NCI-H1092 (cell line): ENCODE results near the gene PRDM4.
A peak's percentile ranks its signal among the peaks of the same experiment; 100 is the strongest.

Experiments
- DNase-seq: peaks from one replicate; lab custom pipeline; 2025; lab: John Stamatoyannopoulos, UW

Gene PRDM4, protein sequence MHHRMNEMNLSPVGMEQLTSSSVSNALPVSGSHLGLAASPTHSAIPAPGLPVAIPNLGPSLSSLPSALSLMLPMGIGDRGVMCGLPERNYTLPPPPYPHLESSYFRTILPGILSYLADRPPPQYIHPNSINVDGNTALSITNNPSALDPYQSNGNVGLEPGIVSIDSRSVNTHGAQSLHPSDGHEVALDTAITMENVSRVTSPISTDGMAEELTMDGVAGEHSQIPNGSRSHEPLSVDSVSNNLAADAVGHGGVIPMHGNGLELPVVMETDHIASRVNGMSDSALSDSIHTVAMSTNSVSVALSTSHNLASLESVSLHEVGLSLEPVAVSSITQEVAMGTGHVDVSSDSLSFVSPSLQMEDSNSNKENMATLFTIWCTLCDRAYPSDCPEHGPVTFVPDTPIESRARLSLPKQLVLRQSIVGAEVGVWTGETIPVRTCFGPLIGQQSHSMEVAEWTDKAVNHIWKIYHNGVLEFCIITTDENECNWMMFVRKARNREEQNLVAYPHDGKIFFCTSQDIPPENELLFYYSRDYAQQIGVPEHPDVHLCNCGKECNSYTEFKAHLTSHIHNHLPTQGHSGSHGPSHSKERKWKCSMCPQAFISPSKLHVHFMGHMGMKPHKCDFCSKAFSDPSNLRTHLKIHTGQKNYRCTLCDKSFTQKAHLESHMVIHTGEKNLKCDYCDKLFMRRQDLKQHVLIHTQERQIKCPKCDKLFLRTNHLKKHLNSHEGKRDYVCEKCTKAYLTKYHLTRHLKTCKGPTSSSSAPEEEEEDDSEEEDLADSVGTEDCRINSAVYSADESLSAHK

DNA sequence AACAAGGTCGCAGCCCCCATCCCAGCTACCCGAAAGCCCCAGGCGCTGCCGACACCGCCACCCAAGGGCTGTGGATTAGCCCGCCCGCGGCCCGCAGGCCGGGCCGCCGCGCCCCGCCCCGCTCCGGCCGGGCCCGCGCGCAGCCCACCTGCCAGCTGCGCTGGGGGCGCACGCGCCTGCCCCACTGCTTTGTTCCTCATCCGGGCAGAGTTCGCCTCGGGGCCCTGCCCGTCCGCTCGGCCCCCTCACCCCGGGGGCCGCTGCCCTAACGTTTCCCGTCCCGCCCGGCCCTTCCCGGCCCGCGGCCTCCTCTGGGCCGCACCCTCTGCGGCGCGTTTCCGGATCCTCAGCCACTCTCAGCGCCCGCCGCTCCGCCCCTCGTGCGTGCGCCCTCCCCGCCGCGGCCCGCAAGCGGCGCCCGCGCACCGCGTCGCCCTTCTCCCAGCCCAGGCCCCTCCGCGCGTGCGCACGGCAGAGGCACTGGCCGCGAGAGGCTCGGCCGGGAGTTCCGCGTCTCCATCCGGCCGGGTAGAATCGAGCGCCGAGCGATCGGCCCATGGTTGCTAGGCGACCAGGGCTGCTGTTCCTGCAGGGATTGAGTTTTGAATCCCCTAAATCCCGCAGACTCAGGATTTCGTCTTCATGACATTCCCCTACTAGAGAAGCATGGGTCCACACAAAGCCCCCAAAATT is at the start of gene PRDM4:
Gene PRDM4 (minus strand): TSS at position 329 of the 693 bp plus-strand sequence. CDS start 622 bp downstream, outside the sequence.
- peak; percentile 88 for DNase-seq

DNA sequence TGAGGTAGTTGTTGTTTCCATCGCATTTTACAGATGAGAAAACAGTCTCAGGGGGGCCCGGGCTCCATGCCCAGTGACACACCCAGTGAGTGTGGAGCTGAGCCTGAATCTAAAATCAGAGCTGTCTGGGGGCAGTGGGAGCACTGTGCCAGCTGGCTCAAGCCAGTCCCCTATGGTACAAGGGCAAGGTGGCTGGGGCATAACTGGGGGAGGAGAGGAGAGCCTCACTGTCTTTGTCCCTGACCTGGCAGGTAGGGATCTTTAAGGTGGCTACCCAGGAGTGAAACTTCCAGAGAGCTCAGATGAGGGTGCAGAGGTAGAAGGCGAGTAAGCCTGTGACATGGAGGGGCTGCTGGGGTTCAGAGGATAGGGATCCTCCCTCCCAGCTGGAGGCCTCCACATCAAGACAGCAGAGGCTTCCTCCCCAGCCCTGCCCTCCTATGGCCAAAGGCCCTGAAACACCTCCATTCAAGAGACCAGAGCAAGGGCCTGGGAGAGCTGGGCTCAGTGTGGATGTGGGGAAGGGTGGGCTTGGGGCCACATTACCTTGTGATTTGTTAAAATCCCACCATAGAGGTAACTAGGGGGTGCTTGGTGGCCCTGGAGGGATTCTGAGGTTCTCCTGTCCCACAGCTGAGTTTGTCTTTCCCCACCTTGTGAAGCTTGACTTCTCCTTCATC is 46.7 kb upstream of the PRDM4 start:
- DNase-seq, result no peak

DNA sequence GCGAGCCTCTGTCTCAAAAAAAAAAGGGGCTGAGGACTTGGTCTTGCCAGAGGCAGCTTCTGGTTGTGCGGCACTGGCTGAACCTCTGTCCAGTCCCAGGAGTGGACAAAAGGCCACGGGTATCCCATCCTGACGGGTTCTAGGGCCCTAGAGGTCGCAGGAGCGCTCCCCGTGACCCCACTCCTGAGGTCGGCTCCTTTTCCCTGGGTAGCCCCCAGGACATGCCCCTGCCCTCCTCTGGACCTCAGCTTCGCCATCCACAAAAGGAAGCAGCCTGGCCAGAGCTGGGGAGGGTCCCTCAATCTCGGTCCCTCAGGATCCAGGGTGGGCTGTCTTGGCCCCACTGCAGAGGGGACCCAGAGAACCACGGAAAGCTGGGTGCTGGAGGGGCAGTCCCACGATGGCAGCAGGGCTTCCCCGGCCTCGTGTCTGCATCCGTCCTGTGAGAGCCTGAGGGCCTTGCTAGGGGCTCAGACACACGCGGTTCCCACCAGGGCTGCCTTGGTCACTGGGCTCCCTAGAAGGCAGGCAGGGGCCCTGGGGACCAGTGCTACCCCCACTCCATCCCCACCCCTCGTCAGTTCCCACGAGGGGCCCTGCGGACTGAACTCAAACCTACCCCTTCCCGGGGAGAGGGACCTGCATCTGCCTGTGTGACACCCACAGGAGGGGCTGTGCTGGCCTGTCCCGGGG is 44.7 kb upstream of the PRDM4 start:
- DNase-seq, result no peak

DNA sequence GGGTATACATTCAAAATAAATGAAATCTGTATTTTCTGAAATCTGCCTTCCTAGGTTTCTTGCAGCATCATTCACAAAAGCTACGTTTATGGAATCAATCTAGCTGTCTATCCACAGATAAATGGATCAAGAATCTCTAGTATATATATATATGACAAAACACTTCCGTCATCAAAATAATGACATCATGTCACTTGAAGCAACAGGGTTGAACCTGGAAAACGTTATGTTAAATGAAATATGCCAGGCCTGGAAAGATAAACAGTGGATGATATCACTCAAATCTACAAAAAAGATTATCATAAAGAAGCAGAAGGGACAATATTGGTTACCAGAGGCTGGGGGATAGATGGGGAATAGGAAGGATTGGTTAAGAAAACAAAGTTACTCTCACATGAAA is 42.2 kb upstream of the PRDM4 start:
- no peak for DNase-seq

DNA sequence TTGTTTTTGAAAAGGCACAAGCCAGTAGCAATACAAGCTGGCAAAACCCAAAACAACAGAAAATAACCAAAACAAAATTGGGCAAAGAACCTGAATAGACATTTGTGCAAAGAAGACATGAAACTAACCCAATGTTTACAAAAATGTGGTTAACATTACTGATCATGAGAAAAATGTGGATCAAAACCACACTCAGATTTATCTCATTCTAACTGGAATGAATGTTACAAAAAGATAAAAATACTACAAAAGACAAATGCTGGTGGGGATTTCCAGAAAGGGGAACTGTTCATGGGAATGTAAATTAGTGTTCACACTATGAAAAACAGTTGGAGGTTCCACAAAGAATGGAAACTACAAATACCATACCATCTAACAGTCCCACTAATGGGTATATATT is 40.2 kb upstream of the PRDM4 start:
- DNase-seq, result no peak

DNA sequence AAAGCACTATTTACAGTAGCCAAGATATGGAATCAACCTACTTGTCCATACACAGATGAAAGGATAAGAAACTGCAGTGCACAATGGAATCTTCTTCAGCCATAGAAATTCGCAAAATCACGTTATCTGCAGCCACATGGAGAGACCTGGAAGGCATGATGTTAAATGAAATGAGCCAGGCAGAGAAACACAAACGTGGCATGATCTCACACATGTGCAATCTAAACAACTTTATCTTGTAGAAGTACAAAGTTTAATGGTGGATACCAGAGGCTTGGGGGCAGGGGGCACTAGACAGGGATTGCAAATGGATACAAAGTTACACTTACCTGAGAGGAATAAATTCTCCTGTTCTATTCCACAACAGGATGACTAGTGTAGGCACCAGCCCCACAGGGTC is 37.6 kb upstream of the PRDM4 start:
- DNase-seq, result no peak

DNA sequence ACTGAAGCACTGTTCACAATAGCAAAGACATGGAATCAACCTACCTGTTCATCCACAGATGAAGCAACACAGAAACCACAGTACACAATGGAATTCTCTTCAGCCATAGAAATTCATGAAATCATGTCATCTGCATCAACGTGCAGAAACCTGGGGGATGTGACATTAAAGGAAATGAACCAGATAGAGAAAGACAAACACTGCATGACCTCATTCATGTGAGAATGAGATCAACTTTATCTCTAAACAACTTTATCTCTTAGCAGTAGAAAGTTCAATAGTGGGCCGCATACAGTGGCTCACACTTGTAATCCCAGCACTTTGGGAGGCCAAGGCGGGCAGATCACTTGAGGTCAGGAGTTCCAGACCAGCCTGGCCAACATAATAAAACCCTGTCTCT is 33.5 kb upstream of the PRDM4 start:
- DNase-seq, result no peak

DNA sequence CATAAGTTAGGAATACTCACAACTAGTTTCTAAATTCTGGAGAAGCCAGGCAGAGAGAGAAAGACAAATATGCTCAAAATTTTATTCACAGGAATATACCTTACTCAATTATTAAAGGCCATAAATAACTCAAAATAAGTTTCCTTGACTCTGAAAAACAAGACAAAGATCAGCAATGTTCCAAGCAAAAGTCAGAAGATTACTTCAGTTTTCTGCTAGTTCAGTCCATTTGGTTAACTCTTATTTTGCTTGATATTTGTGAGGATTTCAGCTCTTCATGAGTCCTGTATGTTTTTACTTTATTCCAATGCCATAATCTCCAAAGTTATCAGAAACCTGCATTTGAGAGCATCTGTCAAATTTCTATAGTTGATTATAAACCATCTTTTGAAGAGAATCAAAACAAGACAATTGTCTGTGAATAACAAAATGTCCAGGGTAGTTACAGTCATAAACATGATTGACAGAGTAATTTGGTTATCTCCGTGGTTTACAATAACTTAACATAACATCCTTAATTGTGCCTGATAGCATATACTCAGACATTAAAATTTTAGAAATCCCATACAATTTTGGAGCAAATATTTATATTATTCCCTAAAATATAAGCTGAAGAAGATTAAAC is 30.6 kb upstream of the PRDM4 start:
- DNase-seq, result no peak

DNA sequence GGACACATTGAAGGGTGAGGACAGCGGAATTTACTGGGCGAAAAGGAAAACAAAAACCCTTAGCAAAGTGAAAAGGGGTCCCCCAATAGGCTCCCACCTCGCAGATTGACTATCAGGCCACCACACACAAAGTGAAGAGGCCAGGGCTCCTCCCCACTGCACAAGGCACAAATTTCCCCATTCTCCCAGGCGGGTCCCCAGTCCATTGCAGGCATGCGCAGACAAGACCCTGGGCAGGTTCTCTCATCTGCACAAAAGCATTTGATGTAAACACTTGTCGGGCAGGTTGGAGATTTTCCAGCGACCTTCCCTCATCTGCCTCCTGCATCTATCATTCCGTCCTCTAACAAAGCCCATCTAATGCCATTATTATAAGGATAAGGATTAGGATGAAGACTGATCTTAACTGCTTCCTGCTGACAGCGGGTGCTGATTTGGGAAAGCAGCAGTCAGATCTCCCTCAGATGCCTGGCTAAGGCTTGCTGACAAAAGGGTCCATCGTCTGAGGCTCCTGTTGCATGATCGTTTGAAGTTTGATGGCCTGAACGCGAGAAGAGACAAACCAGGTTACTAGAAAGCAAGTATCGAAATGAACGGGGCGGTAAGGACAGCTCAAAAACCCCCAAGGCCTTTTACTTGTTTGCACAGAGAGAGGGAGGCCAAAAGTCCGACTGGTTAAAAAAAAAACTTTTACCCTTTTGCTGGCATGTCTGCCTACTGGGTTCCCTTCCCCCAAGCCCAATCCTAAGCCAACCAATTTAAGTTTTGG is 27.9 kb upstream of the PRDM4 start:
- DNase-seq, result no peak

DNA sequence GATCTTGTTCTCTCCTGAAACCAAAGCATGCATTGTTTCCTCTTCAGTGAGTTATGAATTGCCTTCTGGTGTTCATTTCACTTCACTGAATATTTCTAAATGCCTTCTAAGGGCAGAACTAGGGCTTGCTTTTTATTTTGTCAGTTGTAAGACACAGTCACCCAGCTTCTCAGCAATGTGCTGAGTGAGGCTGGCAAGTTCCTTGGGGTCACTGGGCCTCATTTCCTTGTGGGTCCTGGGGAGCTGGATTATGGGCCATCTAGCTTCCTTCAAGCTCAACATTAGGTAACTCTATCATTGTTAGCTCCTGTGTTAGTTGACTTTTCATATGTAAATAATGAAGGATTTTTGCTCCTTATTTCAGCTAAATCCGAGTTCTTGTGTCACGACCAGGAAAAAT is 27.3 kb upstream of the PRDM4 start:
- no peak for DNase-seq

DNA sequence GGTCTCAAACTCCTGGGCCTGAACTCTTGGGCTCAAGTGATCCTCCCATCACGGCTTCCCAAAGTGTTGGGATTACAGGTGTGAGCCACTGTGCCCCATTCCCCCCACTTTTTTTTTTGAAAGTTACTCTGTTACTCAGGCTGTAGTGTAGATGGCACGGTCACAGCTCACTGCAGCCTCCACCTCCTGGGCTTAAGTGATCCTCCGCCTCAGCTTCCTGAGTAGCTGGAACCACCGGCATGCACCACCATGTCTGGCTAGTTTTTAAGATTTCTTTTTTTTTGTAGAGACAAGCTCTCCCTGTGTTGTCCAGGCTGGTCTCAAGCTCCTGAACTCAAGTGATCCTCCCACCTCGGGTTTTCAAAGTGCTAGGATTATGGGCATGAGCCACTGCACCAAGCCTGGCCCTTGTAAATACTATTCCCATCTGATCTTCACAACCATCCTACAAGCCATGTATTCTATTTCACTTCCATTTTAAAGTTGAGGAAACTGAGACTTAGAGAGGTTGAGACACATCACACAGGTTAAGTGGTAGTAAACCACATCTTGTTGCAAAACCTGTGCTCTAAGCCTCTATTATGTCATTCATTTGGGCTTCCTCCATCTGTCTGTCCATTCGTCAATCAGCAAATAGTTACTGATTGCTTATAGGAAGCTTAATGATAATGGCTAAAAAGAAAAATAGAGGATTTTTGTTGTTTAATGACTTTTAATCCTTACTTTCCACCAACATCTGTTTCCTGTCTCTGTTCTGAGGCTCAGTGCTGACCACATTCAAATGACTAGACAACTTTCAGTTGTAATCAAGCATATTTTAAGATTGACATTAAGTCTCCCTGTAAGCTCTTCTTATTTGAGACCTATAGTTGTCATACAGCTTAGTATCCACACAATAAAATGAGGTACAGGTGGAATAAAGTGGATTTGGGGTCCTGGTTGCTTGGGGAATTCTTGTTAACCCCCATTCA is 22.8 kb upstream of the PRDM4 start:
- DNase-seq, result no peak

DNA sequence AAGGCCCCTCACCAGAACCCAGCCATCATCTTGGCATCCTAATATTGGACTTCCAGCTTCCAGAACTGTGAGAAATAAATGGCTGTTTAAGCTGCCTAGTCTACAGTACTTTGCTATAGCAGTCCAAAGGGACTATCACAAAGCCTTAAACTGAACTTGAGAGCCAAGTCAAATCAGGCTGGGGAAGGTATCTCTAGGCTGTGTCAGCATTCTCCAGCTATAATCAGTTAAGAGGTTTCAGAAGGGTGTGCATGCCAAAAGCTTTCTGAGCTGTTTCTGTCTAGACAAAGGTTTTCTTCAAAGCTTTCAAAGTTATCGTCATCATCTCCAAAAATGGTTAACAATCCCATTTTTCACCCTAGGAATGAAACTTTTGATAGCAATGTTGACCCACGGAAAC is 21.1 kb upstream of the PRDM4 start:
- no peak for DNase-seq

DNA sequence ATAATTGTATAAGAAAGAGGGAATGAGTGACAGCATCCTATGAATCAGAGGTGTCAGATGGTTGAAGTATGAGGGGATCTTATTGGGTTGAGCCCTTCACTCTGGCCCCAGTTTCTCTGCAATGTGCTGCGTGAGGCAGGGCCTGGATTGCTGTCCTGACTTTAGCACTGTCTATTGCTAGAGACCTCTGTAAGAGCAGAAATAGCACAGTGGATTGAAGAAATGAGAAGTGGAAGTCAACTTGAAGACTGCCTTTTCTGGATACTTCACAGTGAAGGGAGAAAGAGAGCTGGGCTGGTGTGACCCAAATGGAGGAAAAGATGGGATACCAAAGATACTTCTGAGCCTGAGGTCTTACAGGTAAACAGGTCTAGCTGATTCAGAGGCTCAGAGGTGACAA is 19.4 kb upstream of the PRDM4 start:
- DNase-seq, result no peak

DNA sequence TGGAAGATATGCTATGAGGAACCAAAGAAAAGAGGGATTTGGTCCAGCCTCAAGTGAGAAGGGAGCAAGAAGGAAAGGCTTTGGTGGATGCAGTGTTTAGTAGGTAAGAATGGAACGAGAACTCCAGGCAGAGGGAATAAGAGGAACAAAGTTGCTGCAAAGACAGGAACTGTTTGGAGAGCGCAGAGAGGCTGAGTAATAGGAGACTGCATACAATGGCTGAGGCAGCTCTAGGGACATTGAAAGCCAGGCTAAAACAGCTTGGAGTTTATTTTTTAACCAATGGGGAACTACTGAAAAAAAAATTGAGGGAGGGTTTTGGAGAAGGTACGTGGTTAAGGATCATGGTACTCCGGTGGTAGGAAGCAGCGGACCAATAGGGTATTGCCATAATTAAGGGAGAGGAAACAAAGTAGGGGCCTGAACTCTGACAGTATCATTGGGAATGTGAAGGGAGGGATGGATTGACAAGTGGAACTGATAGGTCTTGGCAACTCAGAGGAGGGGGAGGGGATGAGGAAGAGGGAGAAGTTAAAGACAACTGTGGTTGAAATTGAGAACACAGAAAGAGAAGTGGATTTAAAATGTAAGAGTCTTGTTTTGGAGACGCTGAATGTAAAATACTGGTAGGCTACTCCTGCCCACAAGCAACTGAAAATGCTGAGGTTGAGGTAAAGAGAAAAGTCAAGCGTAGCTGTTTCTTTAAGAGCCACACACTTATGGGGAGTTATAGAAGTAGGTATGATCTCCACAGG is 18.3 kb upstream of the PRDM4 start:
- no peak for DNase-seq

DNA sequence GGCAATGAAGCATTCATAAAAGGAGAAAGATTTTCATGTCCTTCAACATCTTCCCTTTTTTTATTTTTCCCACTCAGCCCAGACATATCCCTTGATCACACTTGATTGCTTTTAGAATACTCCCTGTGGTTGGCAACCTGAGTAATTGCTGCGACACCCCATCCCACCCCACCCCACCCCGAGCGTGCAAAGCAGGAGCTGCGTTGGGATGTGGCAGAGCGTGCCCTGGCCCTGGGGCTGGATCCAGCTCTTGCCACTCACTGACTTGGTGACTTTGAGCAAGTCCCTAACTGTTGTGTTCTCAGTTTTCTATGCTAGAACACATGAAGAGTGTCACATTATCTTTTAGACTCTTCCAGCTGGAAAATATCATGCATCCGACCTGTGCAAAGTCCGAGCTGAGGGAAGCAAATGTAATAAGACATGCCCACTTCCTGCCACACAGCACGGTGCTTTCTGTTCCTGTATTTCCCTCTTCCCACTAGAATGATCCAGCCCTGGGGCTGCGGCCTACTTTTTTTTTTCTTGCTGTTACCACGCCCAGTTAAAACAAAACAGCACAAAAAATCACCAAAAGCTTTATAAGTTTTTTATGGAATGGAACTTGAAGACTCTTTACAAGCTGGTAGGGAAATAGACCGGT is 17.6 kb upstream of the PRDM4 start:
- DNase-seq, result no peak

DNA sequence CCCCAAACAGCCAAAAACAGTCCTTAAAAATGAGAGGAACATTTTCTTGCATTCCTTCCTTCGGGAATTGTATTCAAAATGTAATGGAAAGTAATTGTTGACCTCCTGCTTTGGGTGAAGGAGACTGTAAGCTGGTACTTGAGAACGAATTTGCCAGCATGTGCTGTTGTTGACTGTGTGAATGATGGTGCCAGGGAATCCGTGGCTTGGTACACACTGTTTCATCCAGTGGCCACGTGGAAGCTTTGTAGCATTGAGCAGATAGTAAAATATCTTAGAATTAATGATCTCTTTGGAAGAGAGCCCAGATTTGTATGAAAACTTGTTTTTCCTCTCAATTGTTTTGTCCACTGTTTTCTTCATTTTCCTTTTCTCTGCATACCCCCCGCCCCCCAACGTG is 15.2 kb upstream of the PRDM4 start:
- DNase-seq, result no peak

DNA sequence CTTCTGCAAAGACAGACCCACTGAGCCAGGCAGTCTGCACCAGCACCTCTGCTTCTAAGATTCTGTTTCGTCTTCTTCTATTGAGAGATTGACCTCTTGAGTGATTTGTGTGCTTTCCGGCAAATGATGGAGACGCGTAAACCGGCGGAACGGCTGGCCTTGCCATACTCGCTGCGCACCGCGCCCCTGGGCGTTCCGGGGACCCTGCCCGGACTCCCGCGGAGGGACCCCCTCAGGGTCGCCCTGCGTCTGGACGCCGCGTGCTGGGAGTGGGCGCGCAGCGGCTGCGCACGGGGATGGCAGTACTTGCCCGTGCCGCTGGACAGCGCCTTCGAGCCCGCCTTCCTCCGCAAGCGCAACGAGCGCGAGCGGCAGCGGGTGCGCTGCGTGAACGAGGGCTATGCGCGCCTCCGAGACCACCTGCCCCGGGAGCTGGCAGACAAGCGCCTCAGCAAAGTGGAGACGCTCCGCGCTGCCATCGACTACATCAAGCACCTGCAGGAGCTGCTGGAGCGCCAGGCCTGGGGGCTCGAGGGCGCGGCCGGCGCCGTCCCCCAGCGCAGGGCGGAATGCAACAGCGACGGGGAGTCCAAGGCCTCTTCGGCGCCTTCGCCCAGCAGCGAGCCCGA is 14.3 kb upstream of the PRDM4 start:
- no peak for DNase-seq
